Measurements from ENCODE around the gene TBL1X. TPM values are rescaled to one million over a fixed set of nuclear protein-coding genes. Genes with fewer than 3 reads are reported as not detected.

TBL1X gene
- total RNA-seq, 1 donor from 2014 or later = 15.4 TPM

DNA sequence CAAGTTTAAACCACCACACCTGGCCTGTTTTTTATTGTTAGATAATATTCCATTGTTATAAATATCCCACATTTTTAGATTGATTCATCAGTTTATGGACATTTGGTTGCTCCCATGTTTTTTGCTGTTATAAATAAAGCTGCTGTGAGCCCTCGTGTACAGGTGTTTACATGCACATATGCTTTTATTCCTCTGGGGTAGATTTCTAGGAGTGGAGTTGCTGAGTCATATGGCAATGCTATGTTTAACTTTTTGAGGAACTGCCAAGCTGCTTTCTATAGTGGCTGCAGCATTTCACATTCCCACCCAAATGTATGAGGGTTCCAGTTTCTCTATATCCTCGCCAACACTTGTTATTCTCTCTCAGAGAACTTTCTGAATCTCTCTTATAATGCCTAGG lies 90.5 kb downstream of the TBL1X start:
- Histone ChIP-seq H3K27ac (no peak overlapping the region), H3K4me3 (no peak overlapping the region), H3K4me1 (no peaks in the 10 kb centered on the region), H3K36me3 (no peaks in the 10 kb centered on the region), H3K27me3 (no peaks in the 10 kb centered on the region), H3K9me3 (no peaks in the 10 kb centered on the region)
- TF ChIP-seq, protein P1, sequence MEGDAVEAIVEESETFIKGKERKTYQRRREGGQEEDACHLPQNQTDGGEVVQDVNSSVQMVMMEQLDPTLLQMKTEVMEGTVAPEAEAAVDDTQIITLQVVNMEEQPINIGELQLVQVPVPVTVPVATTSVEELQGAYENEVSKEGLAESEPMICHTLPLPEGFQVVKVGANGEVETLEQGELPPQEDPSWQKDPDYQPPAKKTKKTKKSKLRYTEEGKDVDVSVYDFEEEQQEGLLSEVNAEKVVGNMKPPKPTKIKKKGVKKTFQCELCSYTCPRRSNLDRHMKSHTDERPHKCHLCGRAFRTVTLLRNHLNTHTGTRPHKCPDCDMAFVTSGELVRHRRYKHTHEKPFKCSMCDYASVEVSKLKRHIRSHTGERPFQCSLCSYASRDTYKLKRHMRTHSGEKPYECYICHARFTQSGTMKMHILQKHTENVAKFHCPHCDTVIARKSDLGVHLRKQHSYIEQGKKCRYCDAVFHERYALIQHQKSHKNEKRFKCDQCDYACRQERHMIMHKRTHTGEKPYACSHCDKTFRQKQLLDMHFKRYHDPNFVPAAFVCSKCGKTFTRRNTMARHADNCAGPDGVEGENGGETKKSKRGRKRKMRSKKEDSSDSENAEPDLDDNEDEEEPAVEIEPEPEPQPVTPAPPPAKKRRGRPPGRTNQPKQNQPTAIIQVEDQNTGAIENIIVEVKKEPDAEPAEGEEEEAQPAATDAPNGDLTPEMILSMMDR (IDR thresholded peaks at IDR 0.05) = no peak
- no peak for DNase-seq (ENCODE audit: low spot score in 2 of 2)
- intact Hi-C loops (cut with DNase I) = no loop called here

GRCh38 chrX:9557091-9557490 lies 92.2 kb downstream of the TBL1X start:
- intact Hi-C loops (cut with DNase I) = no loop called here
- TF ChIP-seq, protein P1 (IDR thresholded peaks at IDR 0.05) = no peak
- H3K4me3 ChIP-seq = no peak overlapping the region

GRCh38 chrX:9557521-9557920 lies 92.7 kb downstream of the TBL1X start:
- H3K4me1 ChIP-seq = no peaks in the 10 kb centered on the region
- no peaks in the 10 kb centered on the region for H3K9me3 ChIP-seq
- intact Hi-C loops (cut with DNase I) = no loop called here
- H3K36me3 ChIP-seq = no peaks in the 10 kb centered on the region
- TF ChIP-seq, protein P1 (IDR thresholded peaks at IDR 0.05) = no peak
- no peak overlapping the region for H3K4me3 ChIP-seq
- DNase-seq (ENCODE audit: low spot score in 2 of 2) = no peak
- H3K27me3 ChIP-seq = no peaks in the 10 kb centered on the region
- no peak overlapping the region for H3K27ac ChIP-seq

More at GRCh38 chrX:9557091-9557490, 92.2 kb downstream of the TBL1X start:
- no peaks in the 10 kb centered on the region for H3K9me3 ChIP-seq
- no peak overlapping the region for H3K27ac ChIP-seq
- DNase-seq (ENCODE audit: low spot score in 2 of 2) = no peak
- H3K36me3 ChIP-seq = no peaks in the 10 kb centered on the region
- H3K27me3 ChIP-seq = no peaks in the 10 kb centered on the region
- H3K4me1 ChIP-seq = no peaks in the 10 kb centered on the region

DNA sequence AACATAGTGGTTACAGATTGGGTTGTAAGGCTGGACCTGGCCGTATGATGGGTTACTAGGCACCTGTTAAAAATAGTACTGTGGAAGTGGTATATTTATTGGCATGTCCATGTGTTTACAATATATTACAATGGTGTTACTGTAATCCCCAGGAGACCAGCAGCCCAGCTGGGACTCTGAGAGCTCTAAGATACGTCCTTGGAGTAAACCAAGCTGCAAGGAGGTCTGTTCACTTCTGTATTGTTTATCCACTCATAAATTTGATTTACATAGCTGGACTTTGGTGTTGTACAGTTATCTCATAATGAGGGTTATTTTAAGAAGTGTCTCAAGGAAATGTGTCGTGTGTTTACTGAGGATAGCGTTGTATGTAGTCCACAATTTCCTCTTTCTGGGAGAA lies 93.8 kb downstream of the TBL1X start:
- no peak for DNase-seq (ENCODE audit: low spot score in 2 of 2)
- Histone ChIP-seq H3K27me3 (no peaks in the 10 kb centered on the region), H3K27ac (no peak overlapping the region), H3K36me3 (no peaks in the 10 kb centered on the region), H3K4me1 (no peaks in the 10 kb centered on the region), H3K4me3 (no peak overlapping the region), H3K9me3 (no peaks in the 10 kb centered on the region)
- TF ChIP-seq, protein P1 (IDR thresholded peaks at IDR 0.05) = no peak
- intact Hi-C loops (cut with DNase I) = no loop called here

GRCh38 chrX:9560219-9560618 lies 95.4 kb downstream of the TBL1X start:
- Histone ChIP-seq H3K27ac (no peak overlapping the region), H3K9me3 (no peaks in the 10 kb centered on the region), H3K4me3 (no peak overlapping the region), H3K36me3 (no peaks in the 10 kb centered on the region), H3K27me3 (no peaks in the 10 kb centered on the region), H3K4me1 (no peaks in the 10 kb centered on the region)
- intact Hi-C loops (cut with DNase I) = loop anchor here (10.0 kb wide), 1 partner anchor 95 kb away; the partner anchor contains the start of gene TBL1X
- TF ChIP-seq, protein P1 (IDR thresholded peaks at IDR 0.05) = no peak
- no peak for DNase-seq (ENCODE audit: low spot score in 2 of 2)

DNA sequence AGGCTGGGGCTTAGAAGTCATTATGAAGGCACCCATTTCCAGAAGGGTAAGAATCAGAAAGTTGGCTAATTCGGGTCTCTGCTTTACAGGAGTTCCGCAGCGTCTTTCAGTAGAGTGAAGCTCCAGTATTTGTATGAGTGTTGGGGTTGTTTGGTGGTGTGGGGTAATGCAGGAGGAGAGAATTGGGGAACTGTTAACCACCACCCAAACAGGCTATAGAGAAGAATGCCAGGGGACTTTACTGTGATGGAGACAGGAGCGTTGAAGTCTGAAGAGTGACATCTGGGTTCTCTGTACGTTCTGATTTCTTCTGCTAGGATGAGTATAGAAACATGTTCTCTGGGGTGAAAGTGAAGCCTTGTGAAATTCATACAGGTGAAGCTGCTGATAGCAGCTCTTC lies 96.3 kb downstream of the TBL1X start:
- H3K27ac ChIP-seq = no peak overlapping the region

More for the DNA sequence above, 96.3 kb downstream of the TBL1X start:
- TF ChIP-seq, protein P1 (IDR thresholded peaks at IDR 0.05) = no peak
- DNase-seq (ENCODE audit: low spot score in 2 of 2) = no peak
- intact Hi-C loops (cut with DNase I) = loop anchor here (10.0 kb wide), 1 partner anchor 96 kb away; the partner anchor contains the start of gene TBL1X
- no peaks in the 10 kb centered on the region for H3K9me3 ChIP-seq
- H3K4me1 ChIP-seq = peaks cover 0 to 5% of the 10 kb centered on the region in 2 donors
- no peak overlapping the region for H3K4me3 ChIP-seq
- no peaks in the 10 kb centered on the region for H3K27me3 ChIP-seq
- no peaks in the 10 kb centered on the region for H3K36me3 ChIP-seq
